GM06990 (cell line): ENCODE data around the gene IFIT1B.
"Not testable (repeated sequence)": the region's sequence is repeated elsewhere in the genome, so short reads cannot be mapped to it uniquely, and the experiment has no call there.

Experiments used
- DNase-seq: peaks from one replicate; pipeline ENCODE4 v3.0.0-alpha.2; 2011; ENCODE audit not compliant: insufficient read length; ENCODE audit errors: extremely low read depth
- H3K27me3 ChIP-seq: replicated peaks from 2 replicates; pipeline ENCODE4 v1.6.0; 2011; ENCODE audit warnings: low read length; ENCODE audit not compliant: control insufficient read depth, insufficient read depth
- H3K36me3 ChIP-seq: 2 replicates; pipeline ENCODE4 v1.5.1; 2011; ENCODE audit warnings: low read length; ENCODE audit not compliant: control insufficient read depth, insufficient read depth
- H3K4me3 ChIP-seq: replicated peaks from 2 replicates; pipeline ENCODE4 v1.5.1; 2011; ENCODE audit warnings: low read depth, mild to moderate bottlenecking, control low read depth, low read length
- TF ChIP-seq, protein P1 (sequence below): IDR thresholded peaks from 2 replicates; pipeline ENCODE4 v1.5.1; 2011; ENCODE audit warnings: low read length, control low read depth, mild to moderate bottlenecking, inconsistent platforms; ENCODE audit not compliant: insufficient read depth, poor library complexity, severe bottlenecking

The IFIT1B gene

GRCh38 chr10:89399956-89400355 is 22.1 kb downstream of the IFIT1B start:
- H3K36me3 ChIP-seq: no peaks in the 10 kb centered on the region; the same call in 1 of the 2 replicates
- TF ChIP-seq, protein P1, sequence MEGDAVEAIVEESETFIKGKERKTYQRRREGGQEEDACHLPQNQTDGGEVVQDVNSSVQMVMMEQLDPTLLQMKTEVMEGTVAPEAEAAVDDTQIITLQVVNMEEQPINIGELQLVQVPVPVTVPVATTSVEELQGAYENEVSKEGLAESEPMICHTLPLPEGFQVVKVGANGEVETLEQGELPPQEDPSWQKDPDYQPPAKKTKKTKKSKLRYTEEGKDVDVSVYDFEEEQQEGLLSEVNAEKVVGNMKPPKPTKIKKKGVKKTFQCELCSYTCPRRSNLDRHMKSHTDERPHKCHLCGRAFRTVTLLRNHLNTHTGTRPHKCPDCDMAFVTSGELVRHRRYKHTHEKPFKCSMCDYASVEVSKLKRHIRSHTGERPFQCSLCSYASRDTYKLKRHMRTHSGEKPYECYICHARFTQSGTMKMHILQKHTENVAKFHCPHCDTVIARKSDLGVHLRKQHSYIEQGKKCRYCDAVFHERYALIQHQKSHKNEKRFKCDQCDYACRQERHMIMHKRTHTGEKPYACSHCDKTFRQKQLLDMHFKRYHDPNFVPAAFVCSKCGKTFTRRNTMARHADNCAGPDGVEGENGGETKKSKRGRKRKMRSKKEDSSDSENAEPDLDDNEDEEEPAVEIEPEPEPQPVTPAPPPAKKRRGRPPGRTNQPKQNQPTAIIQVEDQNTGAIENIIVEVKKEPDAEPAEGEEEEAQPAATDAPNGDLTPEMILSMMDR: no peak
- no peak overlapping the region for H3K4me3 ChIP-seq
- DNase-seq: no peak
- H3K27me3 ChIP-seq: no peaks in the 10 kb centered on the region

GRCh38 chr10:89403043-89403442 is 25.2 kb downstream of the IFIT1B start:
- Histone ChIP-seq H3K27me3 (no peaks in the 10 kb centered on the region), H3K4me3 (no peak overlapping the region), H3K36me3 (no peaks in the 10 kb centered on the region; the same call in 1 of the 2 replicates)
- no peak for DNase-seq
- TF ChIP-seq, protein P1: no peak

- no peak for DNase-seq
These were observed 26.5 kb downstream of the IFIT1B start for GRCh38 chr10:89404104-89405047.

DNA sequence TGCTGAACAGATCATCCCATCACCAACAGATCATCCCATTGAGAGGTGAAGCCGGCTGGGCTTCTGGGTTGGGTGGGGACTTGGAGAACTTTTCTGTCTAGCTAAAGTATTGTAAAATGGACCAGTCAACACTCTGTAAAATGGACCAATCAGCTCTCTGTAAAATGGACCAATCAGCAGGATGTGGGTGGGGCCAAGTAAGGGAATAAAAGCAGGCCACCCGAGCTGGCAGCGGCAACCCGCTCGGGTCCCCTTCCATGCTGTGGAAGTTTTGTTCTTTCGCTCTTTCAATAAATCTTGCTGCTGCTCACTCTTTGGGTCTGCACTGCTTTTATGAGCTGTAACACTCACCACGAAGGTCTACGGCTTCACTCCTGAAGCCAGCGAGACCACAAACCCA is 28.3 kb downstream of the IFIT1B start:
- not testable (repeated sequence) for DNase-seq, H3K27me3 ChIP-seq, H3K4me3 ChIP-seq, H3K36me3 ChIP-seq

More at GRCh38 chr10:89404104-89405047, 26.5 kb downstream of the IFIT1B start:
- TF ChIP-seq, protein P1: no peak
- no peaks in the 10 kb centered on the region for H3K27me3 ChIP-seq
- H3K4me3 ChIP-seq: no peak overlapping the region
- no peaks in the 10 kb centered on the region; the same call in 1 of the 2 replicates for H3K36me3 ChIP-seq

GRCh38 chr10:89407792-89408191 is 29.9 kb downstream of the IFIT1B start:
- H3K4me3 ChIP-seq, H3K36me3 ChIP-seq, H3K27me3 ChIP-seq: not testable (repeated sequence)

DNA sequence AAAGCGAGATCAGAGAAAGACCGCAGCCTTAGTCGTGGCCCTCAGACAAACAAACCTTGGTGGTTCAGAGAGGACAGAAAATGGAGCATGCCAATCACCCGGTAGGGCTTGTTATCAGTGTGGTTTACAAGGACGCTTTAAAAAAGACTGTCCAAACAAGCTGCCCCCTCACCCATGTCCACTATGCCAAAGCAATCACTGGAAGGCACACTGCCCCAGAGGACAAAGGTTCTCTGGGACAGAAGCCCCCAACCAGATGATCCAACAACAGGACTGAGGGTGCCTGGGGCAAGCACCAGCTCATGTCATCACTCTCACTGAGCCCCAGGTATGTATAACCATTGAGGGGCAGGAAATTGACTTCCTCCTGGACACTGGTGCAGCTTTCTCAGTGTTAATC is 31.4 kb downstream of the IFIT1B start:
- DNase-seq, H3K36me3 ChIP-seq, H3K27me3 ChIP-seq, H3K4me3 ChIP-seq: not testable (repeated sequence)

More at GRCh38 chr10:89407792-89408191, 29.9 kb downstream of the IFIT1B start:
- not testable (repeated sequence) for DNase-seq

DNA sequence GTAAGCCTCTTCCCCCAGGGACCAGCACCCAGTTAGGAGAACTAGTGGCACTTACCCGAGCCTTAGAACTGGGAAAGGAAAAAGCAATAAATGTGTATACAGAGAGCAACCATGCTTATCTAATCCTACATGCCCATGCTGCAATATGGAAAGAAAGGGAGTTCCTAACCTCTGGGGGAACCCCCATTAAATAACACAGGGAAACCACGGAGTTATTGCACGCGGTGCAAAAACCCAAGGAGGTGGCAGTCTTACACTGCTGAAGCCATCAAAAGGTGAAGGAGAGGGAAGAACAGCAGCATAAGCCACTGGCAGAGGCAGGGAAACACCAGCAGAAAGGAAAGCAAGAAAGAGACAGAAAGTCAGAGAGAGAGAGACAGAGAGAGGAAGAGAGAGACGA is 32.7 kb downstream of the IFIT1B start:
- H3K27me3 ChIP-seq, H3K4me3 ChIP-seq, DNase-seq, H3K36me3 ChIP-seq: not testable (repeated sequence)

GRCh38 chr10:89411135-89411534 is 33.3 kb downstream of the IFIT1B start:
- not testable (repeated sequence) for H3K36me3 ChIP-seq, DNase-seq, H3K4me3 ChIP-seq, H3K27me3 ChIP-seq

- H3K27me3 ChIP-seq, DNase-seq, H3K4me3 ChIP-seq, H3K36me3 ChIP-seq: not testable (repeated sequence)
These were observed 34.4 kb downstream of the IFIT1B start for GRCh38 chr10:89412276-89412675.
